Stimulated activated CD8-positive, alpha-beta memory T cell treated with anti-CD3 and anti-CD28 coated beads, Interleukin-2, amount 100 ng/mL, for 48 hours (primary cell): ENCODE measurements around the gene PCDHB9.

Experiments used
- DNase-seq, 2 donors: peaks; one replicate each; pipeline ENCODE4 v3.0.0-alpha.2; 2020; ENCODE audit warnings: low read depth in 2 of 2

The PCDHB9 gene

DNA sequence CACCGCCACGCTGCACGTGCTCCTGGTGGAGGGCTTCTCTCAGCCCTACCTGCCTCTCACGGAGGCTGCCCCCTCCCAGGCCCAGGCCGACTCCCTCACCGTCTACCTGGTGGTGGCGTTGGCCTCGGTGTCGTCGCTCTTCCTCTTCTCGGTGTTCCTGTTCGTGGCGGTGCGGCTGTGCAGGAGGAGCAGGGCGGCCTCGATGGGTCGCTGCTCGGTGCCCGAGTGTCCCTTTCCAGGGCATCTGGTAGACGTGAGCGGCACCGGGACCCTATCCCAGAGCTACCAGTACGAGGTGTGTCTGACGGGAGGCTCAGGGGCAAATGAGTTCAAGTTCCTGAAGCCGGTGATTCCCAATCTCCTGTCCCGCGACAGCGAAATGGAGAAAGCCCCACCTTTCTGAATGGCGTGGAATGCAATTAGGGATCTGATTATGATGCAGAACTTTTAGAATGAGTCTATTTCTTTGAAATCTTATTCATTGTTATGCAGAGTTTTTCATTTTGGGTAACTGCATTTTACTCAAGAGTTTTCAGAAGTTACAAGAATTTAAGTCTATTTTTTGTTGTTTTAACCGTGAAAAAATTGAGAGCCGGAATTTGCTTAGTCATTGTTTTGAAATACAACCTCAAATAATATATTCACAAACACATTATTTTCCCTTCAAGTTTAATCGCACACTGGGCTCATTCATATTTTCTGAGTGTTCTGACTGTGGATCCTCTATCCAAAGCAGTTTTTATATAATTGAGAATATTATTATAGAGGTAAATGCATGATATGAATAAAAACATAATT lies 49.8 kb downstream of the PCDHB9 start:
- no peak for DNase-seq
